GM13977 (cell line): Measurements from ENCODE around the gene IP6K1.

Experiments
- DNase-seq: peaks from one replicate; pipeline ENCODE4 v3.0.0; 2012; ENCODE audit warnings: low spot score
- CTCF ChIP-seq: IDR thresholded peaks from 2 replicates; pipeline ENCODE4 v1.5.1; 2012; ENCODE audit warnings: mild to moderate bottlenecking, control low read depth; ENCODE audit not compliant: insufficient read depth; ENCODE audit errors: extremely low read depth, missing control alignments
- in situ Hi-C: fragments of 300-500 bp; cut with MboI; formaldehyde crosslinking; loops from one replicate; pipeline ENCODE4 v1.12.0; 2022; ENCODE audit warnings: low sequenced_read_pairs, low pct_unique_long_range_greater_than_20kb, mixed read lengths, inconsistent platforms; ENCODE audit not compliant: unreplicated experiment

IP6K1 gene

GRCh38 chr3:49681543-49681942, 104.8 kb downstream of the IP6K1 start:
- in situ Hi-C loops = no loop called here
- DNase-seq = no peak
- no peak for TF ChIP-seq CTCF

GRCh38 chr3:49681232-49681522, 105.2 kb downstream of the IP6K1 start:
- no peak for TF ChIP-seq CTCF
- in situ Hi-C loops = no loop called here
- no peak for DNase-seq

GRCh38 chr3:49680493-49681231, 105.7 kb downstream of the IP6K1 start:
- in situ Hi-C loops = no loop called here
- no peak for DNase-seq
- no peak for TF ChIP-seq CTCF

GRCh38 chr3:49675912-49676311, 110.4 kb downstream of the IP6K1 start:
- in situ Hi-C loops = loop anchor here (10.0 kb wide), 1 partner anchor 131 kb away; no protein-coding TSS in a partner anchor
- no peak for TF ChIP-seq CTCF
- DNase-seq = no peak

DNA sequence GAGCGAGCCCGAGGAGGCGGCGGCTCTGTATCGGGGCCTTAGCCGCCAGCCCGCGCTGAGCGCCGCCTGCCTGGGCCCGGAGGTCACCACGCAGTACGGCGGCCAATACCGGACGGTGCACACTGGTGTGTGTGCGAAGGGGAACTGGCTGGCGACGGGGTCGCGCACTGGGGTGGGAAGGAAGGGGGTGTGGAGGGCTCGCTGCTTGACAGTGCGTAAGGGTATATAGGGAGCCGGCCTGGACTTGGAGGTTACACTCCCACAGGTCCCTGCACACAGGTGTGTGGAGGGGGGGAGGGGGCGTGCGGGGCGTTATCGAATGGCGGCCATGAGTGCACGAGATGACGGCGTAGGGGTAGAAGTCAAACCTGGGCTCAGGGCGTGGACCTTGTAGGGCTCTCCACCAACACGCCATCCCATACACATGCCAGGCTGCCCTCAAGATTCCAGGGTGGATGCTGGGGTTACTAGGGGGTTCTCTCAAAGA, 111.8 kb downstream of the IP6K1 start:
- TF ChIP-seq CTCF = no peak
- no peak for DNase-seq
- in situ Hi-C loops = loop anchor here (10.0 kb wide), 1 partner anchor 130 kb away; no protein-coding TSS in a partner anchor
